HT1080 (cell line): Measurements from ENCODE around the gene LXN. TPM values are rescaled to one million over a fixed set of nuclear protein-coding genes. Genes with fewer than 3 reads are reported as not detected.
"Not testable (repeated sequence)": the region's sequence is repeated elsewhere in the genome, so short reads cannot be mapped to it uniquely, and the experiment has no call there.

ENCODE experiments used
- DNase-seq: peaks from one replicate; pipeline ENCODE4 v3.0.0-alpha.2; 2015; ENCODE audit warnings: low read depth
- polyA plus RNA-seq, 2 experiments: library from polyadenylated mRNA; depleted of rRNA; stranded (reverse); fragments of >200 nt; gene quantifications; 2 replicates each; pipeline ENCODE4 v1.2.3, GENCODE V29; 2015
- total RNA-seq: library from RNA; depleted of rRNA; stranded (reverse); fragments of >200 nt; shearing (Covaris generic); gene quantifications from 2 replicates; pipeline ENCODE4 v1.2.3, GENCODE V29; 2014; rRNA removed

The LXN gene
- total RNA-seq, result not detected in 2 replicates
- not detected in 2 replicates for polyA plus RNA-seq (2015; cell fraction: cytosol; rRNA removed)
- polyA plus RNA-seq (2015; cell fraction: nucleus; rRNA removed), result not detected in 2 replicates

GRCh38 chr3:158672215-158673176 is at the start of gene LXN:
LXN (minus strand) TSS chr3:158672648; CDS start chr3:158672478, 170 bp downstream.
- DNase-seq, result peak; percentile 21

GRCh38 chr3:158722108-158722507 is 49.7 kb upstream of the LXN start:
- DNase-seq, result no peak

- DNase-seq, result peak; percentile 96
These were observed 46.2 kb upstream of the LXN start for GRCh38 chr3:158718490-158719170.

- DNase-seq, result no peak
These were observed 45.1 kb upstream of the LXN start for GRCh38 chr3:158717576-158717975.

GRCh38 chr3:158713094-158713499 is 40.6 kb upstream of the LXN start:
- peak; percentile 45 for DNase-seq

- no peak for DNase-seq
These were observed 40.0 kb upstream of the LXN start for GRCh38 chr3:158712443-158712842.

- peak; percentile 79 for DNase-seq
These were observed 39.4 kb upstream of the LXN start for GRCh38 chr3:158711886-158712285.

- DNase-seq, result no peak
These were observed 38.2 kb upstream of the LXN start for GRCh38 chr3:158710601-158711000.

- DNase-seq, result peak; percentile 98
These were observed 37.2 kb upstream of the LXN start for GRCh38 chr3:158709666-158710083.

- DNase-seq, result no peak
These were observed 31.1 kb upstream of the LXN start for GRCh38 chr3:158703566-158703965.

- DNase-seq, result peak; percentile 87
These were observed 30.5 kb upstream of the LXN start for GRCh38 chr3:158702815-158703481.

- DNase-seq, result no peak
These were observed 29.1 kb upstream of the LXN start for GRCh38 chr3:158701420-158702065.

GRCh38 chr3:158700559-158700958 is 28.1 kb upstream of the LXN start:
- no peak for DNase-seq

- no peak for DNase-seq
These were observed 24.2 kb upstream of the LXN start for GRCh38 chr3:158696618-158697017.

GRCh38 chr3:158693866-158694456 is 21.5 kb upstream of the LXN start:
- not testable (repeated sequence) for DNase-seq

- DNase-seq, result no peak
These were observed 12.7 kb upstream of the LXN start for GRCh38 chr3:158685159-158685558.

GRCh38 chr3:158683230-158683962 is 10.9 kb upstream of the LXN start:
- no peak for DNase-seq

GRCh38 chr3:158680861-158681260 is 8.4 kb upstream of the LXN start:
- DNase-seq, result no peak

GRCh38 chr3:158679547-158680000 is 7.1 kb upstream of the LXN start:
- peak; percentile 84 for DNase-seq

- no peak for DNase-seq
These were observed 6.2 kb upstream of the LXN start for GRCh38 chr3:158678687-158679086.
